T follicular helper cell (primary cell): Measurements from ENCODE around the gene ZEB1.
"Not testable (repeated sequence)": the region's sequence is repeated elsewhere in the genome, so short reads cannot be mapped to it uniquely, and the experiment has no call there.

Experiments used
- DNase-seq: peaks from one replicate; pipeline ENCODE4 v3.0.0-alpha.2; 2020; ENCODE audit warnings: low read depth

Gene ZEB1

DNA sequence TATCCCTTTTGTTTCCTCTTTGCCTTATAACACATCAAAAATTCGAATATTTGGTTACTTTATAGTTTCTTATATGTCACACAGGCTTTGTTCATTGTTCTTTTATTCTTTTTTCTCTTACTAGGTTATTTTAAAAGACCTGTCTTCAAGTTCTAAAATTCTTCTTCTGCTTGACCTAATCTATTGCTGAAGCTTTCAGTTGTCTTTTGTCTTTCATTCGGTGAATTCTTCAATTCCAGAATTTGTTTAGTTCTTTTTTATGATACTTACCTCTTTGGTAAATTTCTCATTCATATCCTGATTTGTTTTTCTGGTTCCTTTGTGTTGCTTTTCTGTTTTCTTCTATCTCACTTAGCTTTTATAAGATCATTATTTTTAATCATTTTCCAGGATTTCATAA lies 188.4 kb downstream of the ZEB1 start:
- DNase-seq = no peak

DNA sequence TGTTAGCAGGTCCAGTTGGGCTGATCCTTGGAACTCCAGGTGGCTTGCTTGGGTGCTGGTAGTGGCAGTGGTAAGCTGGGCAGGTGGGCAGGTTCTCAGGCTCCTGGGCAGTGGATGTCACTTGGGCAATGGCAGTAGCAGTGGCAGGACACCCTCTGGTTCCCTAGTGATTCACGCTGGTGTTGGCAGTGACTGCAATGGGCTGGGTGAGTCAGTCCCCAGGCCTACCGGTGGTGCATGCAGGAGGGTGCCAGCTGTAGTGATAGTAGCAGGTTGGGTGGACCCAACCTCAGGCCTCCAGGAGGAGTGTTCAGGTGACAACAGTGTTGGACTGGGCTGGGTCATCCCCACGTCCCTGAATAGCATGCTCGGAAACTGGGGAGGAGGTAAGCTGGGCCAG lies 189.2 kb downstream of the ZEB1 start:
- DNase-seq = no peak

DNA sequence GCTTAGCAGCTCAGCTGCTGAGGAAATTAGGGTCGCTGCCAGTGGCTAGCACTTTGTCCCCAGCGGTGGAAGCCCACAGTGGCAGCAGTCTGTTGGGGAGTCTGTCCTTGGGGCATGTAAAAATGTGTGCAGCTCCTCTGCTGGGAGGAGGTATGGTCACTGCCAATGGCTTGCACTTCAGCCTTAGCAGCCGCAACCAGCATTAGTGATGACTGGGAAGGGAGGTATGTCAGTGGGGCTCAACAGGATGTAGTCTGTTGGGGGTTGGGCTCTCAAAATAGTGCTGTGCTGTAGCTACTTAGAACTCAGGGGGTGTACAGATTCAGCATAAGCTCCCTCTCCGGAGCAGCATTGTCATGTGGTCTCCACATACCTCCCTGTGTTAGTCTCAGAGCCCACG lies 189.9 kb downstream of the ZEB1 start:
- no peak for DNase-seq

DNA sequence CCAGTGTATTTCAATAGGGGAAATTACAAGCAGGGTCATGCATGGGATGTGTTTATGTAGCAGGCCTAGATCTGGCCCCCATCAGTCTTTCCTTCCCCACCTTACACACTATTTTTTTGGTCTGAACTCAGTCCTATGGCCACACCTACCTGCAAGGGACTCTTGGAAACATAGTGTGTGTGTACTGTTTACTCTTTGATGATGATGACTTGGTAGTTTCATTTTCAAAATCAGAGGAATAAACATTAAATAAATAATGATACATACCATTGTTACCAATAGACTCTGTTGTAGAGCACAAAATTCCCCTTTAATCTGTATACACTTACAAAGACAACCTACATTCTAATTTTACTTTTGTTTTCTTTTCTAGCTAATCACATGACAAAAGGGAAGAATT lies 191.0 kb downstream of the ZEB1 start:
- DNase-seq = no peak

DNA sequence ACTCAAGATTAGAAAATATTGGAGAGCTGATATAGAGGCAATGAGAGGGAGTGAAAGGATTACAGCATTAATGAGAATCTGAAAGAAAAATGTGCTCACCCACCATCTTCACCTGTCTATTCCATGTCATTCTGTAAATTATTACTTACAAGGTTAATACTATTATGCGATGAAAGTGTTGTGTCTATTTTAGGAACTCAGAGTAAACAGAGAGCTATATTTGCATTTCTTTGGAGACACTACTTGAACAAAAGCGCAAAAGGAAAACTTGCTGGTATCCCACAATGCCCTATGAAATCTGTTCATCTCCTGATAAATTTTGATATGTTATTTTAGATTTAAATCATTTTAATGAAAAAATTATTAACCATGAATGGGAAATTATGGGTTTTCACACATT lies 196.1 kb downstream of the ZEB1 start:
- DNase-seq = no peak

DNA sequence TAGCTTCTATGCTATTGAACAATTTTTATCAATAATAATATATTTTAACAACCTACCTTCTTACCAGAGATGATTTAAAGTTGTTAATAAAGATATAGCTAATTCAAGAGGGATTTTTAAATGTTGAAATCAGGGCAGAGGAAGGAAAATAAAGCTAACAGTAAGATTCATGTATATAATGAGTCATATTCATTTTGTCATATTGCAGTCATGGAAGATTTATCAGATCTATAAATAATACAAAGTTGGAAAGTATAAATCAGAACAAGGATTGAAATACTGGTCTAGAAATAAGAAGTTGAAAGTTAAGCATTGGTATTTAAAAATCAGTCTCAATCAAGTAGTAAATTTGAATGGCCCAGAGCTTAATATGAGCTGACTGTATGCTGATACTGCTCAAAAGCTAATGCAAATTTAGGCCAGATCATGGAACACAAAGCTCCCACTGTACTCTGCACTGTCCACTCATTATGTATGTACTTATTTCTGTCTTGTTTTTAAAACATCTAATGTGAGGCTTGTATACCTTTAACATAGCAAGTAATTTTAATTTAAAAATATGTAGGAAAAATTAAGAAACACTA lies 196.9 kb downstream of the ZEB1 start:
- no peak for DNase-seq

DNA sequence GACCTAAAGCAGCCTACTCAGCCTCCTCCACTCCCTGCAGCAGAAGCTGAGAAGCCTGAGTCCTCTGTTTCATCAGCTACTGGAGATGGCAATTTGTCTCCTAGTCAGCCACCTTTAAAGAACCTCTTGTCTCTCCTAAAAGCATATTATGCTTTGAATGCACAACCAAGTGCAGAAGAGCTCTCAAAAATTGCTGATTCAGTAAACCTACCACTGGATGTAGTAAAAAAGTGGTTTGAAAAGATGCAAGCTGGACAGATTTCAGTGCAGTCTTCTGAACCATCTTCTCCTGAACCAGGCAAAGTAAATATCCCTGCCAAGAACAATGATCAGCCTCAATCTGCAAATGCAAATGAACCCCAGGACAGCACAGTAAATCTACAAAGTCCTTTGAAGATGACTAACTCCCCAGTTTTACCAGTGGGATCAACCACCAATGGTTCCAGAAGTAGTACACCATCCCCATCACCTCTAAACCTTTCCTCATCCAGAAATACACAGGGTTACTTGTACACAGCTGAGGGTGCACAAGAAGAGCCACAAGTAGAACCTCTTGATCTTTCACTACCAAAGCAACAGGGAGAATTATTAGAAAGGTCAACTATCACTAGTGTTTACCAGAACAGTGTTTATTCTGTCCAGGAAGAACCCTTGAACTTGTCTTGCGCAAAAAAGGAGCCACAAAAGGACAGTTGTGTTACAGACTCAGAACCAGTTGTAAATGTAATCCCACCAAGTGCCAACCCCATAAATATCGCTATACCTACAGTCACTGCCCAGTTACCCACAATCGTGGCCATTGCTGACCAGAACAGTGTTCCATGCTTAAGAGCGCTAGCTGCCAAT lies 202.2 kb downstream of the ZEB1 start:
- no peak for DNase-seq

DNA sequence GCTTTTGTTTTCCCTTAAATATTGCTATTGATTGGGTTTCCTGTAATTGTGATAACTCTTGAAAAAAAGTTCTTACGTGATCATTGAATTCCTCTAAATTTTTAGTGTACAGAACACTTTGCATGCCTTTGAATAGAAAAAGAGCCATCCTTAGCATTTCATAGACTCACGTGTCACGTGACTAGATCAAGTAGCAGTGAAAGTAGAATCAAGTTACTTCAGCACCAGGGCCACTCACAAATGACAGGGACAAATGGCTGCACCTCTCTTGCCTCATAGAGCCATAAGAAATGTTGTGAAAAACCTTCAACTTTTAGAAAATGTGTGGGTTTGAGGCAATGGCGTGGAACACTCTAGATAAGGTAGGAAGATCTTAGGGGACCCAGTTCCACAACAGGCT lies 203.8 kb downstream of the ZEB1 start:
- no peak for DNase-seq

DNA sequence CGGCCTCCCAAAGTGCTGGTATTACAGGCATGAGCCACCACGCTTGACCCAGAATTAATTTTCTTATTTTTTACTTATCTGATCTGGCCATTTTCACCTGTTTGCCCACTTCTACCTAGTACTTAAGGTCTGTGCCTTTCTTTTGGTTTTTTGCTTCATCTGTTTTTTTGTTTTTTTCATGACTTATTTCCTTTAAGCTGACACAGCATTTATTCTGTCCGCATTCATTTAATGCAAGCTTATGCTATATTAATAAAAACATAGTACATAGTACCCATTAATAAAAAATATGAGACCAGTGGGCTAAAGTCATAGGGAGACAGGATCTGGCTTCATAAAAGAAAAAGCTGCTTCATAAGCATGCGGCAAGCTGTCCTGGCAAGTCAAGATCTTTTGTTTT lies 205.4 kb downstream of the ZEB1 start:
- no peak for DNase-seq

DNA sequence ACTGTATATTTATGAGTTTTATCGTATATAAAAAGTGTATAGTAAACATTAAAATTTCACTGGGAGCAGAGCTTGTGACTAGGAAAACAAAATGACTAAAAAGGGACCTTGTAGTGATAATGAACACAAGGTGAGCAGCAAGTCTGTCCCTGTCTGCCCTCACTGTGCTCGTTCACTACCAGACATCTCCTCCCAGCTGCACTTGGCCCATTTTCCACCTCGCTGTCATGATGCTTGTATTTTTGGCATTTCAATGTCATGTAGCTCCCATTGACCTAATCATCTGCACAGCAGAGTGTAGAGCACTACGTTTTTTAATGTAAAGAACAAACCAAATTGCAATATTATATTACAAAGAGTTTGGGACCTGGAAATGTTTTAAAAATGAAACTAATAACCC lies 207.2 kb downstream of the ZEB1 start:
- DNase-seq = no peak

DNA sequence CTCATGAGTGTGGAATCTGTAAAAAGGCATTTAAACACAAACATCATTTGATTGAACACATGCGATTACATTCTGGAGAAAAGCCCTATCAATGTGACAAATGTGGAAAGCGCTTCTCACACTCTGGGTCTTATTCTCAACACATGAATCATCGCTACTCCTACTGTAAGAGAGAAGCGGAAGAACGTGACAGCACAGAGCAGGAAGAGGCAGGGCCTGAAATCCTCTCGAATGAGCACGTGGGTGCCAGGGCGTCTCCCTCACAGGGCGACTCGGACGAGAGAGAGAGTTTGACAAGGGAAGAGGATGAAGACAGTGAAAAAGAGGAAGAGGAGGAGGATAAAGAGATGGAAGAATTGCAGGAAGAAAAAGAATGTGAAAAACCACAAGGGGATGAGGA lies 207.7 kb downstream of the ZEB1 start:
- no peak for DNase-seq

DNA sequence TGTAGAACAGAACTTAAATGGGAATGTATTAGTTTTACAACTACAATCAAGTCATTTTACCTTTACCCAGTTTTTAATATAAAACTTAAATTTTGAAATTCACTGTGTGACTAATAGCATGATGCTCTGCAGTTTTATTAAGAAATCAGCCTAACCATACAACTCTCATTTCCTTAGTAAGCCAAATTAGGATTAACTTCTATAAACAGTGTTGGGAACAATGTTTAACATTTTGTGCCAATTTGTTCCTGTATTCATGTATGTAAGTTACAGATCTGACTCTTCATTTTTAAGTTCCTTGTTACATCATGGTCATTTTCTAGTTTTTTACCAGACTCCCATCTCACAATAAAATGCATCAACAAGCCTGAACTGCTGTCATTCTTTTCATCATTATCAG lies 209.8 kb downstream of the ZEB1 start:
- no peak for DNase-seq

DNA sequence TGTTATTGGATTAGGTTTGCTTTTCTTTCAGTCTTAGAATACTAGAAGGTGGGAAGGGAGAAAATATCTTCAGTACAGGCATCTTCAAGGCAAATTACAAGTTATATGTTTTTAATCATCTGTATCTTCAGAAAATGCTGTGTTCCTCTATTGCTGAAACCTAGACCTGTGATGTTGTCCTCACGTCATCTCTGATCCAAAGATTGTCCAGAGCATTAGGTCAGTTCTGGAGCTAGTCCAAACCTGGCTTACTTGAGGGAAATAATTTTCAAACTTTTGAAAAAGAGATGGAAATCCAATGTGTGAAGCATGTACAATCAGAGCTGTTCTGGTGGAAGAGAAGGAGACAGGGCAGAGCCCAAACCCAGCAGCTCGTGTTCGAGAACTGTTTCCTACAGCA lies 217.3 kb downstream of the ZEB1 start:
- no peak for DNase-seq

DNA sequence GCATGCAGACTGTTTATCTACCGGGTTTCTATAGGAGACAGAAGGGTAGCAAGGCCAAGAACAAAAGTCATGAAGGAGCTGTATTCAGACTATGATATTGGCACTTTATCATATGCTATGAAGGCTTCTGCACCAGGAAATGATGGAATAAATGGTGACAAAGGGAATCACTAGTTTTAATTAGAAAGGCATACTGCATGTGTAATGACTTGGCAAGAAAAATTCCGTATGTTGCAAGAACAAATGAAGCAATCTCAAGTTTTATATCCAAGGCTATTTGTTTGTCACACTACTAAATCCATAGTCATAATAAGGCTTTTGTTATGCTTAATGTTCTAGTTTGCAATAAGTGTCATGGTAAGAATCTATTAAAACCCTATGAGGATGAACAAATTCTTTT lies 230.9 kb downstream of the ZEB1 start:
- no peak for DNase-seq

DNA sequence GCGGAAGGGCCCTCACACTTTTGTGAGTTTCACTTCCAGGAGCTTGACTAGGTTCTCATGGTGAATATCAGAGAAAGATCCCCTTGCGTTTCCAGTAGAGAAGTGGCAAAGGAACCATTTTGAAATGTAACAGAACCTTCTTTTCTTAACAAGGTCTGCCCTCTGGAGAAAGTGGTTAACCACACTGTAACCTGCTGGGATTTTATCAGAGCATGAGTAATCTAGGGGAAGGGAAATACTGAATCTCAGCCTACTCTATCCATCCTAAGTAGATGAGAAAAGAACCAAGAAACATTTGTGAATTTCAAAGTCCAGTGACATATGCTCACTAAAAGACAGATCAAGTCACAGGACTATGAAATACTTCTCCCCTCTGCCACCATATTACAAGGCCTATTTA lies 235.5 kb downstream of the ZEB1 start:
- DNase-seq = no peak

DNA sequence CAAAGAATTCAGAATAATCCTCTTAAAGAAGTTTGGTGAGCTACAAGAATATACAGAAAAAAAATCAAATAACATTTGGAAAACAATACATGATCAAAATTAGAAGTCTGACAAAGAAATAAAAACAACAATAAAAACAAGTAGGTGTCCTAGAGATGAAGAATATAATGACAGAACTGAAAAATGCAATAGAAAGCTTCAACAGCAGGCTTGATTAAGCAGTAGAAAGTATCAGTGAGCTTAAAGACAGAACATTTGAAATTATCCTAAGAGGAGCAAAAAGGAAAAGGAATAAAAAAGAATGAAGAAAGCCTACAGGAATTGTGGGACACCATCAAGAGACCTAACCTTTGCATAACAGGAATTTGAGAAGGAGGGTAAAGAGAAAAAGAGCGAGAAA lies 238.8 kb downstream of the ZEB1 start:
- no peak for DNase-seq

DNA sequence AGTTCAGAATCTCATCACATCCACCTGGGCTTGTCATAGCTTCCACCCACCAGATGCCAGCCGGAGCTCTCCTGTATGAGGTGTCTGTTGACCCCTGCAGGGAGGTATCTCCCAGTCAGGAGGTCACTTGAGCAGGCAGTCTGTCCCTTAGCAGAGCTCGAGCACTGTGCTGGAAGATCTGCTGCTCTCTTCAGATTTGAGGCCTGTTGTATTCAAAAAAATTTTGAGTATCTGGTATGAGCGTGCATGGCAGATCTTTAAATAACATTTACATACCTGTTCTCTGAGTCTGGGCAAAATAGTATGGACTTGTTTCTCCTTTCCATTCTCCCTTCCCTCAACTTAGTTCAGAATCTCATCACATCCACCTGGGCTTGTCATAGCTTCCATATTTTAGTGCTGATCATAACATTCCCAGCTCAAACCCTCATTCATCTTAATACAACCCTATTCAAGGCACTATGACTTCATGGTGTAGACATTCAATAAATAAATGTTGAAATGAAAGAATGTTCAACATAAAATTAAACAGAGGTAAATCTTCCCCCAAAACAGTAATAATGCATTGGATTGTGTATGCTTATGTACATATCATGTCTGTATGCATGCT lies 249.3 kb downstream of the ZEB1 start:
- DNase-seq = not testable (repeated sequence)

DNA sequence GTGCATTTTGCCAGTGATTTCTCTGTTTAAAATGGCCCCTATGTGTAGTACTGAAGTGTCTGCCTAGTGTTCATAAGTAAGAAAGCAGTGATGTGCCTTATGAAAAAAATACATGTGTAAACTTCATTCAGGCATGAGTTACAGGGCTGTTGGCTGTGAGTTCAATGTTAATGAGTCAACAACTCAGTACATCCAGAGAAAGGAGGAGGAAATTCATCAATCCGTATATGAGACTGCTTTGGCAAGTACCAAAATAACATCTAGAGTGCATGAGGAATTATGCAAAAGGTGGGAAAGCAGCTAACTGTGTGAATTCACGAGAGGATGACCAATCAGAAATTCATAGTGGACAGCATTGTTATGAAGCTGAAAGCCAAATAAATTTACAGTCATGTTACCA lies 255.6 kb downstream of the ZEB1 start:
- DNase-seq = no peak

DNA sequence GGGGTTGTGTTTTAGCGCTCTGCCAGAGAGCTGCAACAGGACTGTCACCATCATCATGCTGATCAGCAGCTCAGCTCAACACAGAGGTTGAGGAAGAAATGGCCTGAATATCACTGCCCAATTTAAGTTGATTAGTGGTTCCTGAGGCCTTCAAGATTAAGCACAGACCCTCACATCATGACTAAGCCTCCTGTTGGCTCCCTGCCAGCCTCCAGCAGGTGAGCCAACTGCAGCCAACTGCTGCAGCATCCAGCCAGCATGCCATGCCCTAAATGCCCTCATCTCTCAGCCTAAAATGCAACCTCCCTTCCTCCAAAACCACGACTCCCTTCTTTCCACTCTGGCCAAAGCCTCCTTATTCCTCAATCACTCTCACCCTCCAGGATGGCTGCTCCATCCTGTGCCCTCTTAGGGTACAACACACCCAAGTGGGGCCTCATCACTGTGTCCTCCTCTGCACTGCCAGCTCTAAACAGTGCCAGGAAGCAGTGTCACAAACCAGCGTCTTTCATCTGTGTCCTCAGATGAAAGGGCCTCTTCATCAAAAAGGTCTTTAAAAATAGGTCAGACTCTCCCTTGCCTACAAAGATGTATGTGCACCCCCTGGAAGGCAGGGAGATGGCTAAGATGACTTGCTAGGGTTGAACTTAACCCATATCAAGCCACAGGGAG lies 259.3 kb downstream of the ZEB1 start:
- DNase-seq = no peak

DNA sequence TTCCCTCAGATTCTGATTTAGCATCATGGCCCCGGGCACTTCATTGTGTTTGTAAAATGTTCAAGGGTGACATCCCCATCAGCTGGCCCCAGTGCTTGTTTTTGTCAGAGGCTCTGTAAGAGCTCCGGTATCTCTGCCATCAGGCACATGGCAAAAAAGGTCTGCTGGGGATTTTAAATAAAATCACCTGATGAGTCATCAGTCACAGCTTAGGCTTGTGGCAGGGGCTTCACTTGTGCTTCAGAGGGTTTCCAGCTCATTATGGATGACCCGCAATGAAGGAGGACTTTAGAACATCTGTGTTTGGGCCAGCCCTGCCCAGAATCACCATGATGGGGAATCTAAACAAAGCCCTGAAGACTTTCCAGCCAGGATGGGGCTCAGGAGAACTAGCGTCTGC lies 259.9 kb downstream of the ZEB1 start:
- DNase-seq = no peak
